Measurements from ENCODE around the gene MGME1. TPM values are rescaled to one million over a fixed set of nuclear protein-coding genes. Genes with fewer than 3 reads are reported as not detected.

MGME1 gene
- total RNA-seq, 3 donors from 2014 or later: 10.9 to 25.9 (median 22.3) TPM

DNA sequence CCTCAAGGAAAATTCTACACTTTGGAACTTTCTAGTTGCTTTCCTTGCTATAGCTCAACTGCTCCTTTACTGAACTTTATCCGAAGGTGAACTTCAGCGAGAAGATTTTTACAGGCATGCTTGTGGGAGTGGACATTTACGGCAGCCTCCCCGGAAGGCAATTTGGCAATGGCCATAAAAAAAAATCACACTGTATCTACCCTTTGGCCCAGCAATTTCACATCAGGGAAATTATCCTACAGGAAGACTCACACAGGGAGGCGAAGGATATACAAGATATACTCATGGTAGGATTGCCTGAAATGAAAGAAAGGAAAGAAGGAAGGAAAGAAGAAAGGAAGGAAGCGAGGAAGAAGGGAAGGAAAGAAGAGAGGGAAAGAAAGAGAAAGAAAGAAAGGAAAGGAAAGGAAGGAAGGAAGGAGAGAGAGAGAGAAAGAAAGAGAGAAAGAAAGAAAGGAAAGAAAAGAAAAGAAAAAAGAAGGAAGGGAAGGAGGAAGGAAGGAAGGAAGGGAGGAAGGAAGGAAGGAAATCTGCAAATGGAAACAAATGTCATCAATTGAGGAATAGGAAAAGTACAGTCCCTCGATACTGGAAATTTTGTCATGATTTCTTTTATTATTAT, 63.2 kb downstream of the MGME1 start:
- H3K36me3 ChIP-seq (ENCODE audit: low read depth): no peaks in the 10 kb centered on the region
- no peak overlapping the region for H3K4me3 ChIP-seq
- H3K4me1 ChIP-seq (ENCODE audit: low read depth): peaks cover 33% of the 10 kb centered on the region
- ATAC-seq (peak; percentile 82), DNase-seq (peak in 1 of 3 donors; percentile 65)
- intact Hi-C loops (cut with DNase I, micrococcal nuclease): no loop called here
- TF ChIP-seq, protein P1, sequence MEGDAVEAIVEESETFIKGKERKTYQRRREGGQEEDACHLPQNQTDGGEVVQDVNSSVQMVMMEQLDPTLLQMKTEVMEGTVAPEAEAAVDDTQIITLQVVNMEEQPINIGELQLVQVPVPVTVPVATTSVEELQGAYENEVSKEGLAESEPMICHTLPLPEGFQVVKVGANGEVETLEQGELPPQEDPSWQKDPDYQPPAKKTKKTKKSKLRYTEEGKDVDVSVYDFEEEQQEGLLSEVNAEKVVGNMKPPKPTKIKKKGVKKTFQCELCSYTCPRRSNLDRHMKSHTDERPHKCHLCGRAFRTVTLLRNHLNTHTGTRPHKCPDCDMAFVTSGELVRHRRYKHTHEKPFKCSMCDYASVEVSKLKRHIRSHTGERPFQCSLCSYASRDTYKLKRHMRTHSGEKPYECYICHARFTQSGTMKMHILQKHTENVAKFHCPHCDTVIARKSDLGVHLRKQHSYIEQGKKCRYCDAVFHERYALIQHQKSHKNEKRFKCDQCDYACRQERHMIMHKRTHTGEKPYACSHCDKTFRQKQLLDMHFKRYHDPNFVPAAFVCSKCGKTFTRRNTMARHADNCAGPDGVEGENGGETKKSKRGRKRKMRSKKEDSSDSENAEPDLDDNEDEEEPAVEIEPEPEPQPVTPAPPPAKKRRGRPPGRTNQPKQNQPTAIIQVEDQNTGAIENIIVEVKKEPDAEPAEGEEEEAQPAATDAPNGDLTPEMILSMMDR (IDR thresholded peaks at IDR 0.05): no peak
- H3K9me3 ChIP-seq: no peaks in the 10 kb centered on the region

DNA sequence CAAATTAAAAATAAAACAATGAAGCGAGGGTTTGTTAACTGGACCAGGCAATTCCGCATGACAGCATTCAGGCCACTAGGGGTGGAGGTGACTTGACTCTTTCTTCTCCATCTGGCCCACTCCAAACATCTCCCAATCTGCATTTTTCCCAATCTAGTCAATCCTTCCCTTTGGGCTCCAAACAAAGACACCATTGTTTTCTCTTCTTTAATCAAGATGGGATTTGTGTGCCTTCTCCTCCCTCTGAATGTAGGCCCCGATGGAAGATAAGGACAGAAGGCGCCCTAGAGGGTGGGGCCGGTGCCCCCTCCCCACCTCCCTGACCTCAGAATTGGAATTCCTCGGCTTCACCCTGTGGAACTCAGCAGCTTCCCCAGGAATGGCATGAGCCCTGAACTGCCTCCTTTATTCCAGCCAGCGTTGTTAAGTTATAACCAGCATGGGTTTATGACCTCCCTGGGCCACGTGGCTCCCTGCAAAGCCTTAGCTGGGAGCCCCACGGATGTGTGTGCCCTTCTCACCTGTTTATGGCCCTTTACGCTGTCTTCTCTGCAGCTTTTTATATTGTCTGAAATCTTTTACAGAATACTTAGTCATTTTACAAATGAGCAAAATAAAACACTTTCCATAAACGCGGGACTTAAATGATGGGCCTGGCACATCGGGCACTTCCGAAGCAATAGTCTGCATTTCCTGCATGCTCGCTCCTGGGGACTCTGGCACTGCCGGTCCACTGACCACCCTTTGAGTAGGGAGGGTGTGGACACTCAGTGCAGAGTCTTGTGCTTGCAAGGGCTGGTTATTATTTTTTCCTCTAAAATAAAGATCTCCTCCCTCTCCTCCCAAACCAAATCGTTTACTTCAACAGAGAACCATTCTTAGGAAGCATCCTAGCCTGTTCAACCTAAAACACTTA, 64.4 kb downstream of the MGME1 start:
- DNase-seq (peak; percentile 75 to 84 (median 77)), ATAC-seq (peak; percentile 93)
- Histone ChIP-seq H3K9me3 (no peaks in the 10 kb centered on the region), H3K4me3 (no peak overlapping the region), H3K4me1 (ENCODE audit: low read depth) (peaks cover 33% of the 10 kb centered on the region), H3K36me3 (ENCODE audit: low read depth) (no peaks in the 10 kb centered on the region)
- TF ChIP-seq, protein P1 (IDR thresholded peaks at IDR 0.05): no peak
- intact Hi-C loops (cut with DNase I, micrococcal nuclease): no loop called here

DNA sequence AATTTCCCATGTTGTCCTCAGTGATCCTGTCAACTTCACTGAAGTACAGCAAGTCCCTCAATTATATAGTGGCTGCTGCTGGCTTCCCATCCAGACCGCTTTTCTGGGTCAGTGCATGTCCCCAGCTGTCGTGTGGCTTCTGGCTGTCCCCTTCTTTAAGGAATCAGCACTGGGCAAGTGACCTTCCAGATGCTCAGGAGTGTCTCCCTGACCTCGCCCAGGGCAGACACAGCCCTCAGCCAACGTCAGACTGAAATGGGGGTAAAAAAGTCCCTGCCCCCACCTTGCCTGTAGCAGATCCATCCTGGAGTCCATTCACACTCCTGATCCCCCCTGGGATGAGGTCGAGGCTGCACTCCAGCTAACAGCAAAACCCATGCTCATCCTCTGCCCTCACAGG, 65.2 kb downstream of the MGME1 start:
- TF ChIP-seq, protein P1 (IDR thresholded peaks at IDR 0.05): no peak
- Histone ChIP-seq H3K4me1 (ENCODE audit: low read depth) (peaks cover 33% of the 10 kb centered on the region), H3K36me3 (ENCODE audit: low read depth) (no peaks in the 10 kb centered on the region), H3K4me3 (no peak overlapping the region), H3K9me3 (no peaks in the 10 kb centered on the region)
- ATAC-seq: no peak
- intact Hi-C loops (cut with DNase I, micrococcal nuclease): no loop called here
- DNase-seq: no peak

DNA sequence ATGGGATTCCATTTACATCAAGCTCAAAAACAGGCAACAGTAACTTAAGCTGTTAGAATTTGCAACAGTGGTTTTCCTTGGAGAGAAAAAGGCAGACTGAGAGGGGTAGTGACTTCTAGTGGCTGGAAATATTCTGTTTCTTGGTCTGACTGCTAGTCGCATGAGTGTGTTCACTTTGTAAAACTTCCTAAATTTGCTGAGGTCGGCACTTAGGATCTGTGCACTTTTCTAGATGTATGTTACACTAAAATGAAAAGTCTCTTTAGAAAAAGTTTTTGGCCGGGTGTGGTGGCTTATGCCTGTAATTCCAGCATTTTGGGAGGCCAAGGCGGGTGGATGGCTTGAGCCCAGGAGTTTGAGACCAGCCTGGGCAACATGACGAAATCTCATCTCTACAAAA, 70.2 kb downstream of the MGME1 start:
- TF ChIP-seq, protein P1 (IDR thresholded peaks at IDR 0.05): no peak
- H3K9me3 ChIP-seq: no peaks in the 10 kb centered on the region
- no peak for DNase-seq
- peaks cover 10% of the 10 kb centered on the region for H3K4me1 ChIP-seq (ENCODE audit: low read depth)
- intact Hi-C loops (cut with DNase I, micrococcal nuclease): no loop called here
- no peaks in the 10 kb centered on the region for H3K36me3 ChIP-seq (ENCODE audit: low read depth)
- no peak for ATAC-seq
- H3K4me3 ChIP-seq: no peak overlapping the region

Other genes with a start within 250 kb of the MGME1 start
- gene SNX5, start 224 bp upstream of the MGME1 start, total RNA-seq: 100 to 1,000 TPM in 2 of 3 donors, 10 to 100 TPM in 1; 70.3 to 117 (median 105) TPM
- gene OVOL2, start 88.9 kb downstream of the MGME1 start, total RNA-seq: 10 to 100 TPM; 11.5 to 36.3 (median 15.2) TPM
- gene KAT14, start 168.8 kb downstream of the MGME1 start, total RNA-seq: 10 to 100 TPM; 13.0 to 23.4 (median 16.6) TPM
- gene PET117, start 168.8 kb downstream of the MGME1 start, total RNA-seq: 10 to 100 TPM; 13.6 to 25.6 (median 14.7) TPM

All from mucosa of descending colon (tissue), 3 donors.